H9 (cell line): ENCODE results near the gene NHLH1. TPM values are rescaled to one million over a fixed set of nuclear protein-coding genes. Genes with fewer than 3 reads are reported as not detected.

Experiments
- DNase-seq: peaks from one replicate; pipeline ENCODE4 v3.0.0-alpha.2; 2017
- H2AFZ ChIP-seq: one replicate; pipeline ENCODE4 v1.6.1; 2013; ENCODE audit warnings: mild to moderate bottlenecking, low read length, control low read depth, moderate library complexity
- H2AK5ac ChIP-seq: 2 replicates; pipeline ENCODE4 v1.6.1; 2013; ENCODE audit warnings: low read length, control low read depth, mixed read lengths; ENCODE audit not compliant: insufficient read length
- H2BK120ac ChIP-seq: one replicate; pipeline ENCODE4 v1.6.1; 2013; ENCODE audit warnings: low read depth, mild to moderate bottlenecking, low read length, control low read depth, inconsistent platforms; ENCODE audit not compliant: poor library complexity, severe bottlenecking
- H2BK12ac ChIP-seq: 2 replicates; pipeline ENCODE4 v1.6.1; 2013; ENCODE audit warnings: low read length, control low read depth, mixed read lengths, low read depth; ENCODE audit not compliant: insufficient read length
- H2BK15ac ChIP-seq: 2 replicates; pipeline ENCODE4 v1.6.1; 2013; ENCODE audit warnings: low read depth, low read length, control low read depth
- H2BK20ac ChIP-seq: one replicate; pipeline ENCODE4 v1.6.1; 2013; ENCODE audit warnings: low read depth, mild to moderate bottlenecking, low read length, control low read depth, inconsistent platforms; ENCODE audit not compliant: poor library complexity, severe bottlenecking
- H2BK5ac ChIP-seq: 2 replicates; pipeline ENCODE4 v1.6.1; 2013; ENCODE audit warnings: low read length, control low read depth, mixed read lengths; ENCODE audit not compliant: insufficient read length
- H3K14ac ChIP-seq: 2 replicates; pipeline ENCODE4 v1.6.1; 2013; ENCODE audit warnings: low read length, control low read depth; ENCODE audit not compliant: insufficient read depth
- H3K18ac ChIP-seq: 2 replicates; pipeline ENCODE4 v1.6.1; 2013; ENCODE audit warnings: low read depth, mild to moderate bottlenecking, mixed read lengths, low read length, control low read depth; ENCODE audit not compliant: insufficient read length
- H3K23ac ChIP-seq: 2 replicates; pipeline ENCODE4 v1.6.1; 2013; ENCODE audit warnings: low read length, control low read depth, mixed read lengths, low read depth; ENCODE audit not compliant: insufficient read length
- H3K23me2 ChIP-seq: 2 replicates; pipeline ENCODE4 v1.6.1; 2013; ENCODE audit warnings: low read depth, mild to moderate bottlenecking, mixed read lengths, low read length, control low read depth; ENCODE audit not compliant: insufficient read length, poor library complexity, severe bottlenecking
- H3K27ac ChIP-seq: 2 replicates; pipeline ENCODE4 v1.5.1; 2013; ENCODE audit warnings: low read length, control low read depth, mixed read lengths, low read depth; ENCODE audit not compliant: insufficient read length
- H3K27me3 ChIP-seq: 2 replicates; pipeline ENCODE4 v1.6.1; 2013; ENCODE audit warnings: low read length, control low read depth, inconsistent platforms; ENCODE audit not compliant: insufficient read depth
- H3K4ac ChIP-seq: 2 replicates; pipeline ENCODE4 v1.6.1; 2013; ENCODE audit warnings: low read depth, mild to moderate bottlenecking, control low read depth, inconsistent platforms, low read length, moderate library complexity
- H3K4me1 ChIP-seq: 2 replicates; pipeline ENCODE4 v1.6.1; 2013; ENCODE audit warnings: low read length, control low read depth, inconsistent platforms; ENCODE audit not compliant: insufficient read depth
- H3K4me2 ChIP-seq: 2 replicates; pipeline ENCODE4 v1.6.1; 2013; ENCODE audit warnings: low read length, control low read depth, mixed read lengths; ENCODE audit not compliant: insufficient read length, insufficient read depth
- H3K56ac ChIP-seq: 2 replicates; pipeline ENCODE4 v1.6.1; 2013; ENCODE audit warnings: low read depth, mild to moderate bottlenecking, mixed read lengths, low read length, control low read depth; ENCODE audit not compliant: insufficient read length
- H3K79me1 ChIP-seq: 2 replicates; pipeline ENCODE4 v1.6.1; 2013; ENCODE audit warnings: low read depth, mild to moderate bottlenecking, moderate library complexity, low read length, control low read depth, inconsistent platforms; ENCODE audit not compliant: insufficient read depth, poor library complexity, severe bottlenecking
- H3K79me2 ChIP-seq: 2 replicates; pipeline ENCODE4 v1.6.1; 2013; ENCODE audit warnings: low read length, control low read depth, inconsistent platforms; ENCODE audit not compliant: insufficient read depth
- H3K9ac ChIP-seq: 2 replicates; pipeline ENCODE4 v1.6.1; 2013; ENCODE audit warnings: low read length, control low read depth, mixed read lengths; ENCODE audit not compliant: insufficient read length; ENCODE audit errors: extremely low read depth
- H3K9me3 ChIP-seq: one replicate; pipeline ENCODE4 v1.6.1; 2013; ENCODE audit warnings: low read depth, low read length, inconsistent platforms; ENCODE audit not compliant: control insufficient read depth
- H3T11ph ChIP-seq: one replicate; pipeline ENCODE4 v1.6.1; 2013; ENCODE audit warnings: mild to moderate bottlenecking, low read length, control low read depth, inconsistent platforms
- H4K20me1 ChIP-seq: one replicate; pipeline ENCODE4 v1.6.1; 2013; ENCODE audit not compliant: control insufficient read depth, insufficient read length, insufficient read depth
- H4K5ac ChIP-seq: 2 replicates; pipeline ENCODE4 v1.6.1; 2013; ENCODE audit warnings: low read depth, mild to moderate bottlenecking, mixed read lengths, low read length, control low read depth; ENCODE audit not compliant: insufficient read length
- H4K8ac ChIP-seq: replicated peaks from 2 replicates; pipeline ENCODE4 v1.6.1; 2013; ENCODE audit warnings: low read length, control low read depth, mixed read lengths, low read depth; ENCODE audit not compliant: insufficient read length
- H4K91ac ChIP-seq: 2 replicates; pipeline ENCODE4 v1.6.1; 2013; ENCODE audit warnings: low read depth, mild to moderate bottlenecking, moderate library complexity, mixed read lengths, low read length, control low read depth; ENCODE audit not compliant: insufficient read length
- H3K27ac Mint-ChIP-seq, 3 experiments: 2 replicates in 2 of 3; 3 replicates in 1 of 3; pipeline ENCODE4 v1.8.0; 2020 to 2021; ENCODE audit warnings: mixed read lengths in 3 of 3, mild to moderate bottlenecking in 1 of 3, moderate library complexity in 1 of 3
- H3K27me3 Mint-ChIP-seq: 2 replicates; pipeline ENCODE4 v1.8.0; 2021; ENCODE audit warnings: low read depth, mild to moderate bottlenecking, moderate library complexity, mixed read lengths
- H3K36me3 Mint-ChIP-seq, 3 experiments: 2 replicates in 2 of 3; 3 replicates in 1 of 3; pipeline ENCODE4 v1.8.0; 2020 to 2021; ENCODE audit warnings: low read depth in 3 of 3, mixed read lengths in 3 of 3; ENCODE audit not compliant: insufficient read depth in 1 of 3
- H3K4me1 Mint-ChIP-seq, 2 experiments: 2 replicates each; pipeline ENCODE4 v1.8.0; 2020; ENCODE audit warnings: mixed read lengths in 2 of 2
- H3K4me3 Mint-ChIP-seq, 2 experiments: 2 replicates in 1 of 2; 3 replicates in 1 of 2; pipeline ENCODE4 v1.8.0; 2020 to 2021; ENCODE audit warnings: mild to moderate bottlenecking in 2 of 2, mixed read lengths in 2 of 2, moderate library complexity in 1 of 2
- H3K9me3 Mint-ChIP-seq, 2 experiments: 2 replicates in 1 of 2; 3 replicates in 1 of 2; pipeline ENCODE4 v1.8.0; 2020; ENCODE audit warnings: mild to moderate bottlenecking in 2 of 2, mixed read lengths in 2 of 2, moderate library complexity in 1 of 2
- WGBS: extraction: QIAGEN DNeasy Blood & Tissue Kit; methylation state at CpG from one replicate; pipeline ENCODE4 v1.1.7; 2013; ENCODE audit warnings: missing lambda C conversion rate, low lambda C conversion rate, mixed read lengths; ENCODE audit not compliant: insufficient read length; ENCODE audit errors: extremely low coverage; 5-methylcytosine and 5-hydroxymethylcytosine counted together
- total RNA-seq: library from RNA; stranded (reverse); gene quantifications from 2 replicates; pipeline ENCODE4 v1.2.1, GENCODE V29; 2021
- TF ChIP-seq, protein P1 (sequence below): fragments of 200-600 bp; sonication (generic); conservative IDR thresholded peaks from 3 replicates; pipeline ENCODE4 v1.8.0; 2021; ENCODE audit warnings: antibody characterized with exemption, mild to moderate bottlenecking

NHLH1 gene
- total RNA-seq, 1 experiment from 2014 or later, result 1.5 TPM

DNA sequence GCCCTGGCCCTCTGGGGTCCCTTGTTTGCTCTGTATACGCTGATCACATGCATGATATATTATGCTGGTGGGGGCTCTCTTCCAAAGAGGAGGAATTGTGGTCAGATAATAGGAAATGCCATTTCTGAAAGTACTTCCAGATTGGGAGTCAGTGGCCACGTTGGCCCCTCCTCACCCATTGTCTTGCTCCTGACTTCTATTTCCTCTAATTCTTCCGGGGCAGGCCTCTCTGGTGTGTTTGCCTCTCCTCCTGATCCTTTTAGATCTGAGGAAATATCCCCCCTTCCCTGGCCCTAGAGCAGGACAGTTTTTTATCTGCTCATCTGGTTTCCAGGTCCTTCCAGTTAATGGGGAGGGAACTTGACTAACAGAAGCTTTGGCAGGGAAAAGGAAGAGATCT is 36.4 kb downstream of the NHLH1 start:
- Mint-ChIP-seq H3K4me1 (peaks cover 79% of the 10 kb centered on the region in 2 experiments), H3K27me3 (no peaks in the 10 kb centered on the region), H3K4me3 (peak overlapping the region in 1 of 2 experiments; percentile 91; a peak in 1 of 5 replicates), H3K27ac (peak overlapping the region in 2 of 3 experiments; percentile 65 to 68; a peak in 3 of 7 replicates), H3K9me3 (no peaks in the 10 kb centered on the region), H3K36me3 (peaks cover 4 to 19% (median 7%) of the 10 kb centered on the region in 3 experiments; a peak in 6 of 7 replicates)
- no peaks in the 10 kb centered on the region for H3K9me3 ChIP-seq
- H2AFZ ChIP-seq, result no peak overlapping the region
- H4K8ac ChIP-seq, result no peak overlapping the region
- no peak overlapping the region for H2BK120ac ChIP-seq
- no peak overlapping the region for H2AK5ac ChIP-seq
- no peak overlapping the region for H3T11ph ChIP-seq
- H2BK12ac ChIP-seq, result no peak overlapping the region
- H3K27ac ChIP-seq, result no peak overlapping the region
- H3K79me2 ChIP-seq, result peaks cover 24% of the 10 kb centered on the region; the same call in 1 of the 2 replicates
- no peak overlapping the region for H4K91ac ChIP-seq
- WGBS, result no CpG with 5 or more reads among the region's 3 CpGs
- TF ChIP-seq, protein P1, sequence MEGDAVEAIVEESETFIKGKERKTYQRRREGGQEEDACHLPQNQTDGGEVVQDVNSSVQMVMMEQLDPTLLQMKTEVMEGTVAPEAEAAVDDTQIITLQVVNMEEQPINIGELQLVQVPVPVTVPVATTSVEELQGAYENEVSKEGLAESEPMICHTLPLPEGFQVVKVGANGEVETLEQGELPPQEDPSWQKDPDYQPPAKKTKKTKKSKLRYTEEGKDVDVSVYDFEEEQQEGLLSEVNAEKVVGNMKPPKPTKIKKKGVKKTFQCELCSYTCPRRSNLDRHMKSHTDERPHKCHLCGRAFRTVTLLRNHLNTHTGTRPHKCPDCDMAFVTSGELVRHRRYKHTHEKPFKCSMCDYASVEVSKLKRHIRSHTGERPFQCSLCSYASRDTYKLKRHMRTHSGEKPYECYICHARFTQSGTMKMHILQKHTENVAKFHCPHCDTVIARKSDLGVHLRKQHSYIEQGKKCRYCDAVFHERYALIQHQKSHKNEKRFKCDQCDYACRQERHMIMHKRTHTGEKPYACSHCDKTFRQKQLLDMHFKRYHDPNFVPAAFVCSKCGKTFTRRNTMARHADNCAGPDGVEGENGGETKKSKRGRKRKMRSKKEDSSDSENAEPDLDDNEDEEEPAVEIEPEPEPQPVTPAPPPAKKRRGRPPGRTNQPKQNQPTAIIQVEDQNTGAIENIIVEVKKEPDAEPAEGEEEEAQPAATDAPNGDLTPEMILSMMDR, result no peak
- no peak overlapping the region for H2BK20ac ChIP-seq
- H3K23ac ChIP-seq, result no peak overlapping the region
- H3K14ac ChIP-seq, result no peak overlapping the region
- no peak overlapping the region for H4K5ac ChIP-seq
- peaks cover 17% of the 10 kb centered on the region for H3K23me2 ChIP-seq
- DNase-seq, result no peak
- H3K4ac ChIP-seq, result no peak overlapping the region
- H3K27me3 ChIP-seq, result no peaks in the 10 kb centered on the region
- no peak overlapping the region for H3K4me2 ChIP-seq
- H3K9ac ChIP-seq, result no peak overlapping the region
- H3K79me1 ChIP-seq, result no peaks in the 10 kb centered on the region
- no peak overlapping the region for H2BK5ac ChIP-seq
- H4K20me1 ChIP-seq, result no peaks in the 10 kb centered on the region
- no peak overlapping the region for H2BK15ac ChIP-seq
- H3K56ac ChIP-seq, result no peak overlapping the region
- no peak overlapping the region for H3K18ac ChIP-seq
- peaks cover 32% of the 10 kb centered on the region; the same call in 1 of the 2 replicates for H3K4me1 ChIP-seq
